Ascending aorta (tissue), 2 donors: ENCODE data around the gene NOTUM. TPM values are rescaled to one million over a fixed set of nuclear protein-coding genes. Genes with fewer than 3 reads are reported as not detected.

Experiments used
- DNase-seq, 2 donors: peaks; one replicate each; pipeline ENCODE4 v3.0.0-alpha.2; 2019; ENCODE audit warnings: low spot score in 2 of 2
- H3K27ac ChIP-seq, 2 donors: fragments of 200-600 bp; sonication (generic); one replicate each; pipeline ENCODE4 v1.5.1; 2016 to 2017; ENCODE audit warnings: mild to moderate bottlenecking in 1 of 2
- H3K27me3 ChIP-seq: fragments of 200-600 bp; sonication (generic); one replicate; pipeline ENCODE4 v1.5.1; 2017
- H3K36me3 ChIP-seq, 2 donors: fragments of 200-600 bp; sonication (generic); one replicate each; pipeline ENCODE4 v1.5.1; 2016
- H3K4me1 ChIP-seq, 2 donors: fragments of 200-600 bp; sonication (generic); one replicate each; pipeline ENCODE4 v1.5.1; 2016 to 2017; ENCODE audit warnings: mild to moderate bottlenecking in 1 of 2
- H3K4me3 ChIP-seq, 2 donors: fragments of 200-600 bp; sonication (generic); one replicate each; pipeline ENCODE4 v1.5.1; 2016 to 2017; ENCODE audit warnings: mild to moderate bottlenecking in 1 of 2
- H3K9me3 ChIP-seq, 2 donors: fragments of 200-600 bp; sonication (generic); one replicate each; pipeline ENCODE4 v1.5.1; 2016
- intact Hi-C: fragments of 100-400 bp; cut with DNase I; formaldehyde crosslinking; loops from one replicate; pipeline ENCODE4 v1.15.1; 2023
- total RNA-seq: library from RNA; depleted of rRNA; stranded (reverse); fragments of >200 nt; gene quantifications from one replicate; pipeline ENCODE4 v1.1.0, GENCODE V29; 2016
- TF ChIP-seq, protein P1 (sequence below), 3 experiments: fragments of 200-600 bp in 2 of 3; fragments of 450-650 bp in 1 of 3; sonication (generic) in 2 of 3; IDR thresholded peaks; one replicate each; pipeline ENCODE4 v1.5.1; 2016 to 2019; ENCODE audit warnings: antibody characterized with exemption in 3 of 3, mild to moderate bottlenecking in 1 of 3, moderate library complexity in 1 of 3

The NOTUM gene
- total RNA-seq, 1 donor from 2014 or later = not detected

DNA sequence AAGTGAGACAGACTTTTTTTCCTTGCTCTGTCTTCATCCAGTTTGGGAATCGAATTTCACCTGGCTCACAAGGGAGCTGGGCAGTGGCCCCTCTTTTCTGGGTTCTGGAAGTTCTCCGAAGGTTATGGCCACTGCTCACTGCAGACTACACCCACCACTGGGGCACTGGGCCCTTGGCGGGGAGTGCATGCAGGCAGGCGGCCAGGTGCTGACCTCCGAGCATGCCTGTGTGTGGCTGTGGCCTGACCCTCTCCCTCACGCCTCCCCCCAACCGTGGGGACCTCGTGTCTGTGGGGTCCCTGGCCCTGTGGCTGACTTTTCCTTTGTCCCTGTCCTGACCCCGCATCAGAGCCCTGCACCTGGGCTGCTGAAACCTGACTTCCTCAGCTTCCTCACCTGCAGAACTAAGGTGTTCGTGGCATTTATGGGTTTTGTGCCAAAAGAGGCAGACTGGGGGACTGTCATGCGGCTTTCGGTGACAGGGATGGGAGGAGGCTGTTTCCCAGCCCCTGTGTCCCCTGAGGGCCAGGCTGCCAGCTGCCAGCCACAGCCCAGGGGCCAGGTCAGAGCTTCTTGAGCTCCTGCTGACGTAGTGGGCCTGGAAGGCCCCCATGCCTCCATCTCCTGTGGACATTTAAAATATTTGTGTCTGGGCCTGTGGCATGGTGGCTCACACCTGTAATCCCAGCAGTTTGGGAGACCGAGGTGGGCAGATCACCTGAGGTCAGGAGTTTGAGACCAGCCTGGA is 37.9 kb upstream of the NOTUM start:
- intact Hi-C loops = no loop called here
- H3K4me1 ChIP-seq = peaks cover 9 to 15% of the 10 kb centered on the region in 2 donors
- no peaks in the 10 kb centered on the region for H3K9me3 ChIP-seq
- no peak overlapping the region for H3K27ac ChIP-seq
- H3K36me3 ChIP-seq = peaks cover 13% of the 10 kb centered on the region in 2 donors
- no peak for DNase-seq
- TF ChIP-seq, protein P1, sequence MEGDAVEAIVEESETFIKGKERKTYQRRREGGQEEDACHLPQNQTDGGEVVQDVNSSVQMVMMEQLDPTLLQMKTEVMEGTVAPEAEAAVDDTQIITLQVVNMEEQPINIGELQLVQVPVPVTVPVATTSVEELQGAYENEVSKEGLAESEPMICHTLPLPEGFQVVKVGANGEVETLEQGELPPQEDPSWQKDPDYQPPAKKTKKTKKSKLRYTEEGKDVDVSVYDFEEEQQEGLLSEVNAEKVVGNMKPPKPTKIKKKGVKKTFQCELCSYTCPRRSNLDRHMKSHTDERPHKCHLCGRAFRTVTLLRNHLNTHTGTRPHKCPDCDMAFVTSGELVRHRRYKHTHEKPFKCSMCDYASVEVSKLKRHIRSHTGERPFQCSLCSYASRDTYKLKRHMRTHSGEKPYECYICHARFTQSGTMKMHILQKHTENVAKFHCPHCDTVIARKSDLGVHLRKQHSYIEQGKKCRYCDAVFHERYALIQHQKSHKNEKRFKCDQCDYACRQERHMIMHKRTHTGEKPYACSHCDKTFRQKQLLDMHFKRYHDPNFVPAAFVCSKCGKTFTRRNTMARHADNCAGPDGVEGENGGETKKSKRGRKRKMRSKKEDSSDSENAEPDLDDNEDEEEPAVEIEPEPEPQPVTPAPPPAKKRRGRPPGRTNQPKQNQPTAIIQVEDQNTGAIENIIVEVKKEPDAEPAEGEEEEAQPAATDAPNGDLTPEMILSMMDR (IDR thresholded peaks at IDR 0.05) = no peak
- H3K27me3 ChIP-seq = no peaks in the 10 kb centered on the region
- no peak overlapping the region for H3K4me3 ChIP-seq

GRCh38 chr17:81998212-81998611 is 37.2 kb upstream of the NOTUM start:
- Histone ChIP-seq H3K36me3 (peaks cover 13% of the 10 kb centered on the region in 2 donors), H3K27ac (no peak overlapping the region), H3K4me1 (peaks cover 6 to 11% of the 10 kb centered on the region in 2 donors), H3K4me3 (no peak overlapping the region), H3K27me3 (no peaks in the 10 kb centered on the region), H3K9me3 (no peaks in the 10 kb centered on the region)
- intact Hi-C loops = no loop called here
- TF ChIP-seq, protein P1 (IDR thresholded peaks at IDR 0.05) = no peak
- no peak for DNase-seq

- Histone ChIP-seq H3K4me1 (peaks cover 6 to 7% of the 10 kb centered on the region in 2 donors), H3K4me3 (no peak overlapping the region), H3K27ac (no peak overlapping the region), H3K36me3 (peaks cover 13% of the 10 kb centered on the region in 2 donors), H3K9me3 (no peaks in the 10 kb centered on the region), H3K27me3 (no peaks in the 10 kb centered on the region)
- DNase-seq = no peak
- TF ChIP-seq, protein P1 (IDR thresholded peaks at IDR 0.05) = no peak
- intact Hi-C loops = no loop called here
Measured at GRCh38 chr17:81996757-81997441, 35.9 kb upstream of the NOTUM start.

DNA sequence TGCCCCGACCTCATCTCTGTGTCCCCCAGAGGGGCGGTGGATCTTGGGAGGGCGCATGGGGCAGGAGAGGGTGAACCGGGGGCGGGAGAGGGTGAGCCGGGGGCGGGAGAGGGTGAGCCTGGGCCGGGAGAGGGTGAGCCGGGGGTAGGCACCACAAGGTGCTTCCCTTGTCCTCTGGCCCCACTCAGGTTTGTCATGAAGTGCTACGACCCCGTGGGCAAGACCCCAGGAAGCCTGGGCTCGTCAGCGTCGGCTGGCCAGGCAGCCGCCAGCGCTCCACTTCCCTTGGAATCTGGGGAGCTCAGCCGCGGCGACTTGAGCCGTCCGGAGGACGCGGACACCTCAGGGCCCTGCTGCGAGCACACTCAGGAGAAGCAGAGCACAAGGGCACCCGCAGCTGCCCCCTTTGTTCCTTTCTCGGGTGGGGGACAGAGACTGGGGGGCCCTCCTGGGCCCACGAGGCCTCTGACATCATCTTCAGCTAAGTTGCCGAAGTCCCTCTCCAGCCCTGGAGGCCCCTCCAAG is 35.3 kb upstream of the NOTUM start:
- H3K4me3 ChIP-seq = no peak overlapping the region
- H3K27ac ChIP-seq = no peak overlapping the region
- intact Hi-C loops = no loop called here
- peaks cover 7 to 13% of the 10 kb centered on the region in 2 donors for H3K4me1 ChIP-seq
- peaks cover 13% of the 10 kb centered on the region in 2 donors for H3K36me3 ChIP-seq
- no peak for DNase-seq
- H3K9me3 ChIP-seq = no peaks in the 10 kb centered on the region
- TF ChIP-seq, protein P1 (IDR thresholded peaks at IDR 0.05) = no peak
- H3K27me3 ChIP-seq = no peaks in the 10 kb centered on the region

GRCh38 chr17:81995463-81996231 is 34.7 kb upstream of the NOTUM start:
- Histone ChIP-seq H3K4me1 (peaks cover 7 to 15% of the 10 kb centered on the region in 2 donors), H3K27me3 (no peaks in the 10 kb centered on the region), H3K4me3 (no peak overlapping the region), H3K27ac (no peak overlapping the region), H3K36me3 (peaks cover 13% of the 10 kb centered on the region in 2 donors), H3K9me3 (no peaks in the 10 kb centered on the region)
- intact Hi-C loops = no loop called here
- TF ChIP-seq, protein P1 (IDR thresholded peaks at IDR 0.05) = no peak
- DNase-seq = no peak
